A673 (cell line): ENCODE measurements around the gene LBH.

Experiments
- EZH2 ChIP-seq: fragments of 200-600 bp; sonication (generic); IDR thresholded peaks from 2 replicates; pipeline ENCODE4 v1.6.1; 2017; ENCODE audit warnings: borderline replicate concordance, low read depth, mild to moderate bottlenecking, mixed read lengths, antibody characterized with exemption, low read length; ENCODE audit not compliant: poor library complexity, severe bottlenecking
- TF ChIP-seq, protein P1 (sequence below): fragments of 300-800, 200-600 bp; sonication (generic); conservative IDR thresholded peaks from 2 replicates; pipeline ENCODE4 v1.5.1; 2017; ENCODE audit warnings: low read depth, mild to moderate bottlenecking, antibody characterized with exemption, low read length, moderate library complexity, mixed read lengths

DNA sequence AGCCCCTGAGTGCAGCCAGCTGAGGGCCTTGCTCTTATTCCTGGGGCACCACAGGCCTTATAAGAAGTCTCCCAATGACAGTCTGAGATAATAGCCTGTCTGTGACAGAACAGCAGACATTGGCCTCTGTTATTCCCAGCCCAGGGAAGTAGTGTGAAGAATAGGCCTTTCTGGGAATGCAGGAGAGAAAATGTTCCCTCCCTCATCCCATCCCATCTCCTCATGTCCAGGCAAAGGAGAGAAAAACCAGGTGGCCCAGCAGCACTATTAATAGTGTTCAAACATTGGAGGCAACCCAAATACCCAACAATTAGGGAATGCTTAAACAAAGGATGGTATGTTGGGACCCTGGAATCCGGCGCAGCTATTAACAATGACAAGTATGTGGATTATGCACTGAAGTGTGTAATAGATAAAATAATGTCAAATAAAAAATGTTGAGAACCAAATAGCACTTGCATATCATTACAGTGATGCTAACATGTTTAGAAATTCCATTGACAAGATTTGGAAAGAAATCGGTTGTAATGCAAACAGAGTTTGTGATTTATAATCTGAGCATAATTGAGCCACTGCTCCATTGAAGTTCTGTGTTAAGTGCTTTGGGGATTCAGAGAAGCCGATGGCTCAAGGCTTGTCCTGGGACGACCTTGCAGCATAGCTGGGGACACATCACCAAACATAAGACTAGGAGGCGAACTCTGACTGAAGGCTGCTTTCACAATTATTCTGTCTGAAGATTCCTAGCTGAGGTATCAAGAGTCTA, 69.3 kb downstream of the LBH start:
- no peak for TF ChIP-seq EZH2
- TF ChIP-seq, protein P1, sequence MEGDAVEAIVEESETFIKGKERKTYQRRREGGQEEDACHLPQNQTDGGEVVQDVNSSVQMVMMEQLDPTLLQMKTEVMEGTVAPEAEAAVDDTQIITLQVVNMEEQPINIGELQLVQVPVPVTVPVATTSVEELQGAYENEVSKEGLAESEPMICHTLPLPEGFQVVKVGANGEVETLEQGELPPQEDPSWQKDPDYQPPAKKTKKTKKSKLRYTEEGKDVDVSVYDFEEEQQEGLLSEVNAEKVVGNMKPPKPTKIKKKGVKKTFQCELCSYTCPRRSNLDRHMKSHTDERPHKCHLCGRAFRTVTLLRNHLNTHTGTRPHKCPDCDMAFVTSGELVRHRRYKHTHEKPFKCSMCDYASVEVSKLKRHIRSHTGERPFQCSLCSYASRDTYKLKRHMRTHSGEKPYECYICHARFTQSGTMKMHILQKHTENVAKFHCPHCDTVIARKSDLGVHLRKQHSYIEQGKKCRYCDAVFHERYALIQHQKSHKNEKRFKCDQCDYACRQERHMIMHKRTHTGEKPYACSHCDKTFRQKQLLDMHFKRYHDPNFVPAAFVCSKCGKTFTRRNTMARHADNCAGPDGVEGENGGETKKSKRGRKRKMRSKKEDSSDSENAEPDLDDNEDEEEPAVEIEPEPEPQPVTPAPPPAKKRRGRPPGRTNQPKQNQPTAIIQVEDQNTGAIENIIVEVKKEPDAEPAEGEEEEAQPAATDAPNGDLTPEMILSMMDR = no peak
